ENCODE measurements around the gene ARHGEF25. TPM values are rescaled to one million over a fixed set of nuclear protein-coding genes. Genes with fewer than 3 reads are reported as not detected.

Gene ARHGEF25
- polyA plus RNA-seq, 2 of the 4 experiments (the other 2 are of a cell fraction), result 9.3 to 13.8 TPM

- H3K4me2 ChIP-seq, result peak overlapping the region; percentile 97
- no peak for FAIRE-seq
- H3K4me3 ChIP-seq, result peak overlapping the region; percentile 83
- ATAC-seq, result no peak; a peak in 1 of 6 replicates
- no peaks in the 10 kb centered on the region for H3K9me3 ChIP-seq
- WGBS (ENCODE audit: missing lambda C conversion rate), result 76% methylated on average over 12 of the region's 26 CpGs
- DNase-seq (ENCODE audit: low read depth in 1 of 2, low spot score in 1 of 2), result no peak
- no peak for TF ChIP-seq ZSCAN20 (CRISPR knock-in tag; IDR thresholded peaks at IDR 0.05)
- no peak for TF ChIP-seq REST (IDR thresholded peaks at IDR 0.05)
- TF ChIP-seq CHD2 (IDR thresholded peaks at IDR 0.05; ENCODE audit: low read length, partially characterized antibody), result no peak
- no peak for TF ChIP-seq NPAS2 (CRISPR knock-in tag; IDR thresholded peaks at IDR 0.05; ENCODE audit: borderline replicate concordance)
- CTCF ChIA-PET, result interaction anchor here (1.2 to 5.2 kb wide), 4 partner anchors 9 to 49 kb away, joined by 3 to 76 read pairs (median 8); no protein-coding TSS in a partner anchor
- POLR2A ChIA-PET, result no interaction called here
- peak overlapping the region; percentile 94 for H3K27ac ChIP-seq
- peaks cover 13% of the 10 kb centered on the region for H3K4me1 ChIP-seq
Measured at GRCh38 chr12:57631566-57632072, 20.4 kb downstream of the ARHGEF25 start.

- 6% methylated on average over 32 of the region's 67 CpGs for WGBS (ENCODE audit: missing lambda C conversion rate)
- H3K4me3 ChIP-seq, result peak overlapping the region; percentile 83
- H3K4me1 ChIP-seq, result peaks cover 13% of the 10 kb centered on the region
- peak overlapping the region; percentile 97 for H3K4me2 ChIP-seq
- no peaks in the 10 kb centered on the region for H3K9me3 ChIP-seq
- peak overlapping the region; percentile 94 for H3K27ac ChIP-seq
- DNase-seq (ENCODE audit: low read depth in 1 of 2, low spot score in 1 of 2) (peak in 1 of 2 experiments; percentile 43), ATAC-seq (peak; percentile 45 to 73), FAIRE-seq (no peak)
- POLR2A ChIA-PET, result no interaction called here
- CTCF ChIA-PET, result interaction anchor here (0.6 to 5.2 kb wide), 36 partner anchors 8 to 169 kb away, joined by 3 to 76 read pairs (median 4); no protein-coding TSS in a partner anchor
- TF ChIP-seq PBX3 (IDR thresholded peaks at IDR 0.05) (no peak), JUN (IDR thresholded peaks at IDR 0.05) (no peak), CHD4 (IDR thresholded peaks at IDR 0.05; ENCODE audit: borderline replicate concordance) (no peak), TFCP2L1 (CRISPR knock-in tag; IDR thresholded peaks at IDR 0.05) (no peak), KDM1A (IDR thresholded peaks at IDR 0.05; ENCODE audit: low read depth) (no peak), MAFK (IDR thresholded peaks at IDR 0.05; ENCODE audit: partially characterized antibody) (peak; percentile 54), POLR2A (IDR thresholded peaks at IDR 0.05; ENCODE audit: low read length) (peak; percentile 16; the same call in 1 of the 2 replicates), TP53 (CRISPR knock-in tag; IDR thresholded peaks at IDR 0.05) (no peak), HES2 (IDR thresholded peaks at IDR 0.05) (no peak), GATA3 (IDR thresholded peaks at IDR 0.05; ENCODE audit: borderline replicate concordance) (no peak), ZNF302 (CRISPR knock-in tag; IDR thresholded peaks at IDR 0.05) (no peak), E2F6 (IDR thresholded peaks at IDR 0.05; ENCODE audit: borderline replicate concordance, low read depth) (0 out of 2 replicates have a peak, but pooled peaks have one; percentile 23), RNF2 (IDR thresholded peaks at IDR 0.05; ENCODE audit: borderline replicate concordance, low read depth) (no peak; the same call in 1 of the 2 replicates), ZC3H11A (IDR thresholded peaks at IDR 0.05) (no peak), FOSL2 (IDR thresholded peaks at IDR 0.05) (no peak), FOSL2 (CRISPR knock-in tag; IDR thresholded peaks at IDR 0.05) (no peak), RFX5 (IDR thresholded peaks at IDR 0.05) (no peak), EP300 (IDR thresholded peaks at IDR 0.05) (no peak), NFE2L2 (conservative IDR thresholded peaks at IDR 0.05; ENCODE audit: low read length) (no peak), HOXB5 (CRISPR knock-in tag; IDR thresholded peaks at IDR 0.05) (no peak), EHMT2 (IDR thresholded peaks at IDR 0.05; ENCODE audit: low read depth) (no peak)
Measured at GRCh38 chr12:57632073-57632957, 21.1 kb downstream of the ARHGEF25 start.

All from A549 (cell line).